ENCODE data around the gene KLK2.

KLK2 gene

GRCh38 chr19:50890422-50891252 lies 17.4 kb downstream of the KLK2 start:
- Histone ChIP-seq H3F3A (ENCODE audit: low read depth) (no peaks in the 10 kb centered on the region), H4K20me1 (ENCODE audit: insufficient read depth, low read length, poor library complexity, severe bottlenecking) (no peaks in the 10 kb centered on the region), H3K9me3 (ENCODE audit: insufficient read depth, low read depth, low read length) (no peaks in the 10 kb centered on the region), H3K79me2 (ENCODE audit: insufficient read depth, low read length) (no peaks in the 10 kb centered on the region), H3K4me3 (ENCODE audit: low read length, poor library complexity, severe bottlenecking) (no peak overlapping the region), H3K27me3 (ENCODE audit: insufficient read depth, low read length, poor library complexity, severe bottlenecking) (no peaks in the 10 kb centered on the region), H3K9ac (ENCODE audit: low read depth, low read length, poor library complexity, severe bottlenecking) (no peak overlapping the region), H3K9me2 (replicated peaks; ENCODE audit: low read depth, low read length) (no peaks in the 10 kb centered on the region), H3K4me2 (ENCODE audit: low read depth, low read length, poor library complexity, severe bottlenecking) (no peak overlapping the region), H3K4me1 (ENCODE audit: insufficient read depth, low read length, poor library complexity, severe bottlenecking) (no peaks in the 10 kb centered on the region), H3K36me3 (ENCODE audit: insufficient read depth, low read length) (no peaks in the 10 kb centered on the region), H2AFZ (ENCODE audit: low read length) (no peak overlapping the region)
- TF ChIP-seq, protein P1, sequence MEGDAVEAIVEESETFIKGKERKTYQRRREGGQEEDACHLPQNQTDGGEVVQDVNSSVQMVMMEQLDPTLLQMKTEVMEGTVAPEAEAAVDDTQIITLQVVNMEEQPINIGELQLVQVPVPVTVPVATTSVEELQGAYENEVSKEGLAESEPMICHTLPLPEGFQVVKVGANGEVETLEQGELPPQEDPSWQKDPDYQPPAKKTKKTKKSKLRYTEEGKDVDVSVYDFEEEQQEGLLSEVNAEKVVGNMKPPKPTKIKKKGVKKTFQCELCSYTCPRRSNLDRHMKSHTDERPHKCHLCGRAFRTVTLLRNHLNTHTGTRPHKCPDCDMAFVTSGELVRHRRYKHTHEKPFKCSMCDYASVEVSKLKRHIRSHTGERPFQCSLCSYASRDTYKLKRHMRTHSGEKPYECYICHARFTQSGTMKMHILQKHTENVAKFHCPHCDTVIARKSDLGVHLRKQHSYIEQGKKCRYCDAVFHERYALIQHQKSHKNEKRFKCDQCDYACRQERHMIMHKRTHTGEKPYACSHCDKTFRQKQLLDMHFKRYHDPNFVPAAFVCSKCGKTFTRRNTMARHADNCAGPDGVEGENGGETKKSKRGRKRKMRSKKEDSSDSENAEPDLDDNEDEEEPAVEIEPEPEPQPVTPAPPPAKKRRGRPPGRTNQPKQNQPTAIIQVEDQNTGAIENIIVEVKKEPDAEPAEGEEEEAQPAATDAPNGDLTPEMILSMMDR (conservative IDR thresholded peaks at IDR 0.05; ENCODE audit: low read length) = no peak
- no peak for TF ChIP-seq EZH2phosphoT487 (IDR thresholded peaks at IDR 0.05; ENCODE audit: borderline replicate concordance)

- Histone ChIP-seq H3K27me3 (ENCODE audit: insufficient read depth, low read length, poor library complexity, severe bottlenecking) (no peaks in the 10 kb centered on the region), H3K4me2 (ENCODE audit: low read depth, low read length, poor library complexity, severe bottlenecking) (no peak overlapping the region), H3K9me2 (replicated peaks; ENCODE audit: low read depth, low read length) (no peaks in the 10 kb centered on the region), H3K36me3 (ENCODE audit: insufficient read depth, low read length) (no peaks in the 10 kb centered on the region), H3K79me2 (ENCODE audit: insufficient read depth, low read length) (no peaks in the 10 kb centered on the region), H3K9me3 (ENCODE audit: insufficient read depth, low read depth, low read length) (no peaks in the 10 kb centered on the region), H2AFZ (ENCODE audit: low read length) (no peak overlapping the region), H3K4me1 (ENCODE audit: insufficient read depth, low read length, poor library complexity, severe bottlenecking) (no peaks in the 10 kb centered on the region), H4K20me1 (ENCODE audit: insufficient read depth, low read length, poor library complexity, severe bottlenecking) (no peaks in the 10 kb centered on the region), H3K9ac (ENCODE audit: low read depth, low read length, poor library complexity, severe bottlenecking) (no peak overlapping the region), H3K4me3 (ENCODE audit: low read length, poor library complexity, severe bottlenecking) (no peak overlapping the region), H3F3A (ENCODE audit: low read depth) (no peaks in the 10 kb centered on the region)
- TF ChIP-seq, protein P1 (conservative IDR thresholded peaks at IDR 0.05; ENCODE audit: low read length) = no peak
- TF ChIP-seq EZH2phosphoT487 (IDR thresholded peaks at IDR 0.05; ENCODE audit: borderline replicate concordance) = no peak
Observed at GRCh38 chr19:50891253-50891625, 18.0 kb downstream of the KLK2 start.

DNA sequence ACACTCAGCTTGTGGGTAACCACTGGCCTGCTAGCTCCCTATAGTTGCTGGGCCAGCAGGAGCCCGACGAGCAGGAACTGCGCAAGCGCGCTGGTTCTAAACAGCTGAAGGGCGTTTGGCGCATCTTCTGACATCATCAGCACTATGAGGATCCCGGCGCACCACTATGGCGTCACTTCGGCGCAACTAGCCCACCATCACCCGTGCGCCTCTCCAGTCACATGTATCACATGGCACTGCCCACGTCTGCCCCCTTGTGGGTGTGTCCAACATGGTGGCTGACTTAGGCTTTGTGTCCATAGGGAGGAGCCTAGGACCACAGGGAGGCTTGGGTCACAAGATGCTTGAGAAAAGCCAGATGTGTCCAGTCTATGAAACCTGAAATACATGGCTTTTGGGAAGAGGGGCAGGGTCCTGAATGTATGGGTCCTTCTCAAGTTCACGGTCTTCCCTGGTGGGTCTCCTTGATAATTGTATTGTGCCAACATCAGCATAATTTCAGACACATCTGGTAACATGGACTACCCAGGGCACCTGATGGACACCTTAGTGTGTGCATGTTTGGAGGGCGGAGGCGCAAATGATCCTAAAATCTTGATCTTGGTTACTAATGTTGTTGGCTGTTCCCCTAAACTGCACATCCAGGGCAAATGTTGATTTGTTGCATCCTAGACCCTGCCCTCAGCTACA lies 20.0 kb downstream of the KLK2 start:
- Histone ChIP-seq H3K4me1 (ENCODE audit: insufficient read depth, low read length, poor library complexity, severe bottlenecking) (no peaks in the 10 kb centered on the region), H2AFZ (ENCODE audit: low read length) (no peak overlapping the region), H3K27me3 (ENCODE audit: insufficient read depth, low read length, poor library complexity, severe bottlenecking) (no peaks in the 10 kb centered on the region), H4K20me1 (ENCODE audit: insufficient read depth, low read length, poor library complexity, severe bottlenecking) (no peaks in the 10 kb centered on the region), H3K9me2 (replicated peaks; ENCODE audit: low read depth, low read length) (no peaks in the 10 kb centered on the region), H3K9ac (ENCODE audit: low read depth, low read length, poor library complexity, severe bottlenecking) (no peak overlapping the region), H3K36me3 (ENCODE audit: insufficient read depth, low read length) (no peaks in the 10 kb centered on the region), H3K4me3 (ENCODE audit: low read length, poor library complexity, severe bottlenecking) (no peak overlapping the region), H3K79me2 (ENCODE audit: insufficient read depth, low read length) (no peaks in the 10 kb centered on the region), H3K4me2 (ENCODE audit: low read depth, low read length, poor library complexity, severe bottlenecking) (no peak overlapping the region), H3K9me3 (ENCODE audit: insufficient read depth, low read depth, low read length) (no peaks in the 10 kb centered on the region), H3F3A (ENCODE audit: low read depth) (no peaks in the 10 kb centered on the region)
- TF ChIP-seq EZH2phosphoT487 (IDR thresholded peaks at IDR 0.05; ENCODE audit: borderline replicate concordance) = no peak
- TF ChIP-seq, protein P1 (conservative IDR thresholded peaks at IDR 0.05; ENCODE audit: low read length) = no peak

Measured in Loucy (cell line).